ENCODE data around the gene RPL10A. TPM values are rescaled to one million over a fixed set of nuclear protein-coding genes. Genes with fewer than 3 reads are reported as not detected.
A peak's percentile ranks its signal among the peaks of the same experiment; 100 is the strongest.

The RPL10A gene
- total and polyA plus RNA-seq, 2 of the 8 experiments (the other 6 are each of a cell fraction or from before 2014, with no cell fraction given): 1,893 to 2,948 TPM

GRCh38 chr6:35510916-35511561 is 42.8 kb downstream of the RPL10A start:
- H3K56ac ChIP-seq (replicated peaks; ENCODE audit: insufficient read length, low read depth, low read length): no peak overlapping the region
- no peak overlapping the region; the same call in 1 of the 2 replicates for H4K8ac ChIP-seq (ENCODE audit: extremely low read depth, insufficient read depth, low read length)
- H3K79me2 ChIP-seq (ENCODE audit: control insufficient read depth in 1 of 2, insufficient read depth in 2 of 2, low read length in 2 of 2): no peaks in the 10 kb centered on the region
- ChIA-PET POLR2A (ENCODE audit: partially characterized antibody) (interaction anchor here (8.4 to 37.6 kb wide), 2 partner anchors 14 to 33 kb away, joined by 54 to 1319 read pairs; partner anchors contain the start of genes RPL10A and TEAD3), CTCF (ENCODE audit: partially characterized antibody) (interaction anchor here (1.3 to 1.4 kb wide), 3 partner anchors 10 to 24 kb away, joined by 3 to 7 read pairs (median 4); no protein-coding TSS in a partner anchor)
- H4K20me1 ChIP-seq (replicated peaks in 1 of 2; ENCODE audit: control insufficient read depth in 1 of 2, insufficient read depth in 2 of 2, low read length in 2 of 2): no peaks in the 10 kb centered on the region
- H3K14ac ChIP-seq (ENCODE audit: insufficient read length): no peak overlapping the region
- WGBS, 2 experiments (ENCODE audit: extremely low coverage in 1 of 2, insufficient coverage in 1 of 2, insufficient read length in 1 of 2, insufficient replicate concordance in 2 of 2, low coverage in 1 of 2, low lambda C conversion rate in 2 of 2, missing lambda C conversion rate in 1 of 2): 76% methylated on average over 5 of the region's 7 CpGs; no CpG with 5 or more reads in 1 of the 2 experiments
- H2BK15ac ChIP-seq (ENCODE audit: low read length): peak overlapping the region; percentile 40; the same call in 1 of the 2 replicates
- H2BK120ac ChIP-seq (replicated peaks; ENCODE audit: low read depth, low read length): no peak overlapping the region
- H3K4me1 ChIP-seq (replicated peaks in 1 of 4; ENCODE audit: control insufficient read depth in 3 of 4, insufficient read depth in 4 of 4, low read length in 3 of 4): peaks cover 6 to 33% (median 21%) of the 10 kb centered on the region in 4 experiments
- H2AK5ac ChIP-seq (ENCODE audit: low read depth, low read length): 0 out of 2 replicates have a peak overlapping the region, but pooled peaks have one; percentile 75
- DNase-seq (ENCODE audit: low read depth in 1 of 2, low spot score in 2 of 2): no peak
- no peak for TF ChIP-seq ZNF274 (IDR thresholded peaks at IDR 0.05; ENCODE audit: borderline replicate concordance, extremely low read depth, low read length)
- TF ChIP-seq SIRT6 (IDR thresholded peaks at IDR 0.05; ENCODE audit: low read length): no peak
- no peak for TF ChIP-seq BCL11A (IDR thresholded peaks at IDR 0.05; ENCODE audit: low read depth in 2 of 2, low read length in 2 of 2)
- TF ChIP-seq NRF1 (IDR thresholded peaks at IDR 0.05; ENCODE audit: low read depth, low read length): no peak
- no peak for TF ChIP-seq TEAD4 (IDR thresholded peaks at IDR 0.05; ENCODE audit: low read depth, low read length)
- no peak for TF ChIP-seq ATF2 (IDR thresholded peaks at IDR 0.05; ENCODE audit: low read length)
- TF ChIP-seq EP300 (IDR thresholded peaks at IDR 0.05; ENCODE audit: borderline replicate concordance in 1 of 2, low read depth in 2 of 2, low read length in 2 of 2): no peak
- H3K4ac ChIP-seq (replicated peaks; ENCODE audit: insufficient read length, low read depth, low read length): peak overlapping the region; percentile 24
- H4K5ac ChIP-seq (ENCODE audit: insufficient read length, low read depth, low read length): no peak overlapping the region
- H3K79me1 ChIP-seq (ENCODE audit: low read depth, low read length): no peaks in the 10 kb centered on the region
- H2BK5ac ChIP-seq (ENCODE audit: low read depth, low read length): no peak overlapping the region
- H3K18ac ChIP-seq (ENCODE audit: extremely low read depth, low read length): peak overlapping the region; percentile 19; the same call in 1 of the 2 replicates
- H4K91ac ChIP-seq (replicated peaks; ENCODE audit: insufficient read length, low read length): no peak overlapping the region
- no peaks in the 10 kb centered on the region; the same call in 1 of the 2 replicates for H3K23me2 ChIP-seq (ENCODE audit: low read depth, low read length)
- no peaks in the 10 kb centered on the region for H3K9me3 ChIP-seq (ENCODE audit: insufficient read depth in 2 of 2, low read depth in 1 of 2, low read length in 1 of 2)
- H3K36me3 ChIP-seq (ENCODE audit: control insufficient read depth in 2 of 4, insufficient read depth in 4 of 4, low read length in 3 of 4): no peaks in the 10 kb centered on the region
- H3K4me3 ChIP-seq (ENCODE audit: extremely low read depth in 1 of 4, insufficient read depth in 2 of 4, low read depth in 3 of 4, low read length in 4 of 4): peak overlapping the region; percentile 30 to 67 (median 41); a peak in 6 of 8 replicates
- H3K27ac ChIP-seq (ENCODE audit: low read depth, low read length): no peak overlapping the region
- H3K4me2 ChIP-seq (ENCODE audit: insufficient read depth in 1 of 2, low read depth in 2 of 2, low read length in 2 of 2): peak overlapping the region; percentile 81 to 88
- H3K27me3 ChIP-seq (replicated peaks in 1 of 4; ENCODE audit: control insufficient read depth in 3 of 4, extremely low read depth in 1 of 4, insufficient read depth in 3 of 4, low read length in 3 of 4): peaks cover 0 to 17% (median 6%) of the 10 kb centered on the region in 4 experiments; a peak in 5 of 7 replicates
- no peak overlapping the region; a peak in 1 of 7 replicates for H3K9ac ChIP-seq (replicated peaks in 1 of 4; ENCODE audit: extremely low read depth in 1 of 4, low read depth in 3 of 4, low read length in 3 of 4)
- H3K23ac ChIP-seq (ENCODE audit: insufficient read length): no peak overlapping the region
- peak overlapping the region; percentile 75; the same call in 1 of the 2 replicates for H2BK12ac ChIP-seq (ENCODE audit: low read depth, low read length)
- 0 out of 2 replicates have a peak overlapping the region, but pooled peaks have one; percentile 16 for H2AFZ ChIP-seq (ENCODE audit: low read length)
- FAIRE-seq: no peak
- H2BK20ac ChIP-seq (ENCODE audit: low read length): peak overlapping the region; percentile 80

Data from H1 (cell line).